ENCODE results near the gene FGF2. TPM values are rescaled to one million over a fixed set of nuclear protein-coding genes. Genes with fewer than 3 reads are reported as not detected.

Gene FGF2
- polyA plus RNA-seq, 1 experiment: 25.1 TPM

DNA sequence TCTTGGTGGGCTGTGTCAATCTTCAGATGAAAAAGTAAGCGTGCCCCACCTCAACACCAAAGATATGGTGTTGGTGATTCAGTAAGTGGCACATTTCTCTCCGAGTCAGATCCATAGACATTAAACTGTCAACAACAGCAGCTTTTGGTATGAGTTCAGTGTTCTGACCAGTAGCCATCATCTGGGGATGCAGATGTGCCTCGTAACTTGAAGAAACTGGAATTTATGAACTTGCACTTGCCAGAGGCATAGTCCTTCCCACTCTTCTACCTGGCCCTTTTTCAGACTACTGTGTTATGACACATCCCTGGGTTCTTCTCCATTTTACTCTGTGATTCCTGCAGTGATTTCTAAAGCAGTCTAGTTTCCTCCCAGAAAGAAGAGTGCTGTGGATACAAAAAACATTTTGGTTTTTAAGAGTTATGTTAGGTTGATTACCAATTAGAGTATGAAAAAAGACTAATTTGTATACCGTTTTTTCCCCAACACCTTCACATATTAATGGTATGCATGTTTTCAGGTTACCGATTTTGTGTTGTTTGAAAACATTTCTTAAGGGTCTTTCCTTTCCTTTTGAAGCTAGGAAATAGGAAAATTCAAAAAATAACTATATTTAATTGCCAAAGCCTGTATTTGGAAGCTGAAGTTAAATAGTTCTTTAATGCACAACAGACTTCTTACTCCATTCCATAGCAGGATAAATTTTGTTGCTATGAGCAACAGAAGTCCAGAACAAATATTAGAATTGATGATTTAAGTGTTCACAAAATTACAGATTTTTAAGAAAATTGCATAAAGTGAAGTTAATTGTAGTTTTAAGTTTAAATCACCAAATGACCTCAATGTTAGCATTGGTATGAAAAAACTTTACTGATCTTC lies 56.5 kb downstream of the FGF2 start:
- ChIA-PET POLR2A (no interaction called here), CTCF (interaction anchor here (0.6 kb wide), 1 partner anchor 124 kb away, joined by 3 read pairs; no protein-coding TSS in a partner anchor)
- TF ChIP-seq CTCF (IDR thresholded peaks at IDR 0.05; ENCODE audit: low read depth, low read length): no peak
- Histone ChIP-seq H3K9me3 (ENCODE audit: control insufficient read depth, insufficient read depth, low read length) (peaks cover 7% of the 10 kb centered on the region), H3K4me3 (ENCODE audit: low read depth, low read length) (no peak overlapping the region), H3K27me3 (ENCODE audit: control insufficient read depth, insufficient read depth, low read length) (no peaks in the 10 kb centered on the region), H3K27ac (ENCODE audit: low read depth, low read length) (no peak overlapping the region)
- DNase-seq (ENCODE audit: low read depth, low spot score): no peak

DNA sequence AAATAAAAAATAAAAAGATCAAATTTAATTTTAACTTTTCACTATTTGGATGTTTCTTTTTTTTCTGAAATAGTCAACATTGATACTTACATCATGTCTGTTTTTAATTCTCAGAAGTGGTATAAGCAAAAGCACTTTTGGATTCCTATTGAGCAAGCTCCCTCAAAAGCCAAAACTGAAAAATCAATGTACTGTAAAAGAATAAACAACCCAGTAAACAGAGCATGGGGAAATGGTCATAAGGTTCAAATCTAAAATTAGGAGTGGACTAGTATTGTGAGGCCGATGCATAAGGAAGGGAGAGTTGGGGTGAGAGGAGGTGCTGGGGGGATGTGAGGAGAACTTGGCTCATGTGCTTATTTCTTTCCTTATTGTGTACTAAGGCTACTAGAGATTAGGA lies 57.9 kb downstream of the FGF2 start:
- no peak overlapping the region for H3K4me3 ChIP-seq (ENCODE audit: low read depth, low read length)
- CTCF ChIA-PET: no interaction called here
- POLR2A ChIA-PET: no interaction called here
- DNase-seq (ENCODE audit: low read depth, low spot score): no peak
- H3K27ac ChIP-seq (ENCODE audit: low read depth, low read length): no peak overlapping the region
- peaks cover 7% of the 10 kb centered on the region for H3K9me3 ChIP-seq (ENCODE audit: control insufficient read depth, insufficient read depth, low read length)
- TF ChIP-seq CTCF (IDR thresholded peaks at IDR 0.05; ENCODE audit: low read depth, low read length): no peak
- H3K27me3 ChIP-seq (ENCODE audit: control insufficient read depth, insufficient read depth, low read length): no peaks in the 10 kb centered on the region

DNA sequence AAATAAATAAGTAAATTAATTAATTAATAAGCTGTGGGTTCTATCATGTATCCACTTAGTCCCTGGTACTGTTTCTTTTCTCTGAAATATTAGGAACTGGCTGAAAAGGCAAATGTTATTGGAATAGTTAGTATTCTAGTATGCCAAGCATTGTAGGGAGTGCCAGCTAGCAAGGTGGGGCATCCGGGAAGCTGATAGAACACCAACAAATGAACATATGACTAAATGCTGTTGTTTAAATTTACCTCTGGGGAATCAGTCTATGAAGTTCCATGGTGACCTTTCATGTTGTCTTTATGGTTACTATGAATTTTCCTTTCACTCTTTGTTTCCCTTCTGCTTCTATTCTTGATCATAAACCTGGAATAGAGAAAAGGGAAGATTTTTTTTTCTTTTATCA lies 63.1 kb downstream of the FGF2 start:
- DNase-seq (ENCODE audit: low read depth, low spot score): no peak
- Histone ChIP-seq H3K27ac (ENCODE audit: low read depth, low read length) (no peak overlapping the region), H3K27me3 (ENCODE audit: control insufficient read depth, insufficient read depth, low read length) (no peaks in the 10 kb centered on the region), H3K9me3 (ENCODE audit: control insufficient read depth, insufficient read depth, low read length) (no peaks in the 10 kb centered on the region), H3K4me3 (ENCODE audit: low read depth, low read length) (no peak overlapping the region)
- POLR2A ChIA-PET: no interaction called here
- no peak for TF ChIP-seq CTCF (IDR thresholded peaks at IDR 0.05; ENCODE audit: low read depth, low read length)
- CTCF ChIA-PET: no interaction called here

GRCh38 chr4:122890147-122890795 lies 63.6 kb downstream of the FGF2 start:
- POLR2A ChIA-PET: no interaction called here
- no peak for TF ChIP-seq CTCF (IDR thresholded peaks at IDR 0.05; ENCODE audit: low read depth, low read length)
- no peaks in the 10 kb centered on the region for H3K9me3 ChIP-seq (ENCODE audit: control insufficient read depth, insufficient read depth, low read length)
- no peak for DNase-seq (ENCODE audit: low read depth, low spot score)
- no peak overlapping the region for H3K4me3 ChIP-seq (ENCODE audit: low read depth, low read length)
- H3K27ac ChIP-seq (ENCODE audit: low read depth, low read length): no peak overlapping the region
- CTCF ChIA-PET: no interaction called here
- H3K27me3 ChIP-seq (ENCODE audit: control insufficient read depth, insufficient read depth, low read length): no peaks in the 10 kb centered on the region

DNA sequence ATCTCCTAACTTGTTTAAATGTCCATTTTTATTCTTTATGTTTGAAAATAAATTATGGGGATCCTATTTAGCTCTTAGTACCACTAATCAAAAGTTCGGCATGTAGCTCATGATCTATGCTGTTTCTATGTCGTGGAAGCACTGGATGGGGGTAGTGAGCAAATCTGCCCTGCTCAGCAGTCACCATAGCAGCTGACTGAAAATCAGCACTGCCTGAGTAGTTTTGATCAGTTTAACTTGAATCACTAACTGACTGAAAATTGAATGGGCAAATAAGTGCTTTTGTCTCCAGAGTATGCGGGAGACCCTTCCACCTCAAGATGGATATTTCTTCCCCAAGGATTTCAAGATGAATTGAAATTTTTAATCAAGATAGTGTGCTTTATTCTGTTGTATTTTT lies 68.2 kb downstream of the FGF2 start:
- no peak for DNase-seq (ENCODE audit: low read depth, low spot score)
- no peak overlapping the region for H3K4me3 ChIP-seq (ENCODE audit: low read depth, low read length)
- no peaks in the 10 kb centered on the region for H3K9me3 ChIP-seq (ENCODE audit: control insufficient read depth, insufficient read depth, low read length)
- no peaks in the 10 kb centered on the region for H3K27me3 ChIP-seq (ENCODE audit: control insufficient read depth, insufficient read depth, low read length)
- TF ChIP-seq CTCF (IDR thresholded peaks at IDR 0.05; ENCODE audit: low read depth, low read length): no peak
- CTCF ChIA-PET: interaction anchor here (1.9 to 7.7 kb wide), 3 partner anchors 19 to 178 kb away, joined by 5 to 47 read pairs (median 7); no protein-coding TSS in a partner anchor
- no peak overlapping the region for H3K27ac ChIP-seq (ENCODE audit: low read depth, low read length)
- POLR2A ChIA-PET: no interaction called here
